GM18517 (cell line): ENCODE data around the gene LGALS8.
A peak's percentile ranks its signal among the peaks of the same experiment; 100 is the strongest.

Source experiments
- ATAC-seq: cut with Tn5 transposase; IDR thresholded peaks from one replicate; pipeline ENCODE4 v1.9.1; 2021; ENCODE audit warnings: mild to moderate bottlenecking, moderate library complexity; ENCODE audit not compliant: unreplicated experiment

The LGALS8 gene

DNA sequence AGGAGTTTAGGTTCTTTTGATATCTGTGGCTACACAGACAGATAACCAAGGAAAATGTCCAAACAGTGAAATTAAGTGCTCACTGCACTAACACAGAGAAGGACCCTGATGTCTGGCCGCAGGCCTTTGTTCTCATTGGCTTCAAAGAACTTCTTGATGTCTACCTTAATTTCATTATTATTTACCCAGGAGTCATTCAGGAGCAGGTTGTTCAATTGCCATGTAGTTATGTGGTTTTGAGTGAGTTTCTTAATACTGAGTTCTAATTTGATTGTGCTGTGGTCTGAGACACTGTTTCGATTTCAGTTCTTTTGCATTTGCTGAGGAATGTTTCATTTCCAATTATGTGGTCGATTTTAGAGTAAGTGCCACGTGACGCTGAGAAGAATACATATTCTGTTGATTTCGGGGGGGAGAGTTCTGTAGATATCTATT lies 15.2 kb upstream of the LGALS8 start:
- no peak for ATAC-seq

DNA sequence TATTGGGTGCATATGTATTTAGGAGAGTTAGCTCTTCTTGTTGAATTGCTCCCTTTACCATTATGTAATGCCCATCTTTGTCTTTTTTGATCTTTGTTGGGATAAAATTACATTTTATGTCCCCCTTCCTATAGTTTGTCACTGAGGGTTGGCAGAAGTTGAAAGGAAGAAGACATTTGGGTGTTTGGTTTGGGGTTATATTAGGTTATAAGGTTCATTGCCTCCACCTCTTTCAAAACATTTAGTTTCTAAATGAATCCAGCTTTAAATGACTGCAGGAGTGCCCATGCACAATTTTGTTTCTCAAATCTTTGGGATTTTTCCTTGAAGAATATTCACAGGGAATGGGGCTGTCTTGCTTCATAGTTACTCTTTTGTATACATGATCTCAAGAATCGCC lies 14.6 kb upstream of the LGALS8 start:
- ATAC-seq: no peak

DNA sequence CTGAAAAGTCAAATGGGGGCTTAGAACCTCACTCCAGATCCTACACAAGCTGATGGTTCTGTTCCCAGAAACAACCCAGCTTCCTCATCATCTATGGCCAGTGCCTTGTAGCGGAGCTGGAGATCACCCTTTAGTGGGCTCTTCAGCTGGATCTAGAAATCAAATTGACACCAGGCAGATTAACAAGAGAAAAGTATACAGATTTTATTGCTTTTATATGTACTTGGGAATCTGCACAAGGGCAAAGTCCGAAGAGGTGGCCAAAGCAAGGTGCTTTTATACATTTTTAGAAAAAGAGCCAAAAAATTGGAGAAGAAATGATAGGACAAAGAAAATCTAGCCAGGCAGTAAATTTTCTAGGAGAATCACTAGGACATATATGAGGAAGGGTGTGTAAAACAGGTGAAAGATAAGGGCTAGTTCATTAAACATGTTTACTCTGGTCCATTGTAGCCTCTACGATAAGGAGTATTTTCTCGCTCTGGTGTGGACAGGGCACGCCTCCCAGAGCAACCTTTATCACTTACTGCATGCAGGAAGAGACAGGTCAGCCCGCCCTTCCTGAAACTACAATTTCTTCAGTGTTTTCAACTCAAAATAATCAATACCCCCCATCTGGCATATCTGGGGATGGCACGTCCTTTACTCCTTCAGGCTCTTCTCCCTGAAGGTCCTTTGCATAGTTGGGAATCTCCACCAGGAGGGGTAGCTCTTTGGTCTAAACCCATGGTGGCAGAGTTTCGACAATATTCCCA lies 14.0 kb upstream of the LGALS8 start:
- no peak for ATAC-seq

DNA sequence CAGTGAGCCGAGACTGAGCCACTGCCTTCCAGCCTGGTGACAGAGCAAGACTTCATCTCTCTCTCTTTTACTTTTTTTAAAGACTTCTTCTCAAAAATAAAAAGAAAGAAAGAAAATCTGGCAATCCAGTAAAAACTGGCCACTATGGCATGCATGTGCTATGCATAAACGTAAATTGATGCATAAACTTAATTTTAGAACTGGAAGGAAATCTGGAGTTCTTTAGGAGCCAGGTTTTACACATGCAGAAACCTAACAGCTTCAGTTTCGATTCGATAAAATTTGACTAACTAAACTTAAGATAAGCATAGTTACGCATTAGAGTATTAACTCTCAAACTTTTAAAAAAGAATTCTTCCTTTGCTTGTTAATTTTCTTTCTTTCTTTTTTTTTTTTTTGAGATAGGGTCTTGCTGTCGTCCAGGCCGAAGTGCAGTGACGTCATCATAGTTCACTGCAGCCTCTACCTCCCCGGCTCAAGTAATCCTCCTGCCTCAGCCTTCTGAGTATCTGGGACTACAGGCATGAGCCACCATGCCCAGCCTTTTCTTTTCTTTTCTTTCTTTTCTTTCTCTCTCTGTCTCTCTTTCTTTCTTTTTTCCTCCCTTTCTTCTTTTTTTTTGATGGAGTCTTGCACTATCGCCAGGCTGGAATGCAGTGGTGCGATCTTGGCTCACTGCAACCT lies 11.9 kb upstream of the LGALS8 start:
- no peak for ATAC-seq

DNA sequence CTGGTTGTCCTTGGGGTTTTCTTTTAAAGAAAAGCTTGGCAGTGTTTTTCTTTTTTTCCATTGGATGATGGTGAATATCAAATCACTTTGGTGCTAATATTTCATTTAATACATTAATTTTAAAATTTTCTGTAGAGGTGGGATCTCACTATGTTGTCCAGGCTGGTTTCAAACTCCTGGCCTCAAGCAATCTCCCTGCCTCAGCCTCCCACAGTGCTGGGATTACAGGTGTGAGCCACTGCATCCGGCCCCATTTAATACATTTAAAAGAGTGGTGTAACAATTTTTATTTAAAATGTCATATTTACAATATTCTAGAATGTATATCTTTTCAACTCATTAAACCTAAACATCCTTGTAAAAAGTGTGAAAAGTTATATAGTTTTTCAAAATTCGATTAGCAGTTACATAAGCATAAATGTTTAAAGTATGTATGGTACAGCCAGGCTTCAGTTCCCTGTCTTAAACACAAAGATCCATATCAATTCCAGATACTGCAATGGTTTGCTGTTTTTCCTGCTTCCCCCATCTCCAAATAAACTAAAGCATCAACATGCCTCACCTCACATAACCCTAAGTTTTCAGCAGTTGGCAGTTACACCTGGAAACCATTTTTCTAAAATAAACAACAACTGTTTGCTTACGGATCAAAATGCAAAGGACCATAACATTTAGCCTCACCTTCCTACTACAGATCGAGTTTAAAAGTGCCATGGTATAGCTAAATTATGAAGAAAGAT lies 8.9 kb upstream of the LGALS8 start:
- no peak for ATAC-seq

DNA sequence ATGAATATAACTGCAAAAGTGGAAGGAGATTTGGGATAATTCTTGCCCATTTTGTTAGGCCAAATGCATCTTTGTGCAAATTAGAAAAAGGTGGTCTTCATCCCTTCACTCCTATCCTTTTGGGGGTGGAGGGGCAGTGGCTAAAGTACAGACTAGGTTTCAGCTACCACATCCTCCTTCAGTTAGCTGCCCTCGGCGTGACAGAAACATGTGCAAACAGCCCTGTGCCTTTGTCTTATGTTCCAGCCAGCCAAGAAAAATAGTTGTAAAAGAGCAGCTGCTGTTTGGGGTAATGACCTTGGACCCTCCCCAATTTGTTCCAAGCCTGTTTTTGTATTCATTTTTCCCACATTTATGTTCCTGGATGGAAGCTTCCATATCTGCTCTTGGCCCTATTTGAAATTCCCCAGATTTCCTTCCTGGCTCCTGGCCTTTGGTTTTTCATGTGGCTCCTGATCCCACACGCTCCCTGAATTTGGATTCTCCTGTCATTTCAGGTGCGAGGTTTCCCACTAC lies 8.3 kb upstream of the LGALS8 start:
- ATAC-seq: no peak

DNA sequence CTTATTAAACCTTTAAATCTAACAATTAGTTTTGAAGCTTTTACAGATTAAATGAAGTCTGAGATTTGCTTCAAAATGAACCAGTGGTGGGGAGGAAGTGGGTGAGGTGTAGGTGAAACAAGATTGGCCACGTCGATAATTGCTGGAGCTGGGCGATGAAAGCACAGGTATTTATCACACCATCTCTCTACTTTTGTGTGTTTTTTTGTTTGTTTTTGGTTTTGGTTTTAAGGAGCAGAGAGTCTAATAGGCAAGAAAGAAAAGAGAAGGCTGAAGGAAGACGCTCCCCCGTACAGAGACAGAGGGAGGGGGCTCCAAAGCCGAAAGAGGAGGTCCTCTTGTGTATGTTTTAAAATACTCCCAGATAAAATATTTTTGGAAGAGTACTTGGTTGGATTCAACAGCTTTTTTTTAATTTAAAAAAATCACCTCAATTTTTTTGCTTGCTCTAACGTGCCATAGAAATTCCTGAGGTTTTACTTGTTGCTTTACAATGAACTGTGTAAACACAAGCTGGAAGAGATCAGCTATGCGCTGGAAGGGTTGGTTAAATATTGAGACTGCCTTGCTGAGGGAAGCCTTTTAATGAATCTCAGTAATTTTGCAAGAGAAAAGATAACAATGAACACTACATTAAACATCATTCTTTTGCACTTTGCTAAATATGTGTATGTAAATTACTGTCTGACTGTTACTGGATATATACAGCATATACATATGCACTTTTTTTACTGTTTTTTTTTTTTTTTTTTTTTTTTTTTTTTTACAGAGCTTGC lies 6.7 kb upstream of the LGALS8 start:
- no peak for ATAC-seq

DNA sequence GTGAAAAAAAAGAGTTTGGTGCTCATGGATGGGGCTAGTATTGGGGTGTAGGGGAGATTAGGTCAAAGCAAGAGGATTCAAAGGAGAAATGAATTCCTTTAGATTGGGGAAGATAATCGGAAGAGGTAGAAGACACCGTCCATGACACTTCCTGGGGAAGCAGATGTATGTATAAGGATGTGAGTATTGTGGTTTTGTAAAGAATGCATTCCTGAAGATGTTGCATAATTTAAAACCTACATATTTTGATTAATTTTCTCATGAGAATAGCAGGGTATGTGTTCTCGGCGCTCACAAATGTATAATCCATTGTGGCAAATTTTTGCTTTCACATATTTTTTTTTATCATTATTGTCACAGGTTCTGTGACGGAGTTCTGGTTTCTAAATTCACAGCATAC lies 5.5 kb upstream of the LGALS8 start:
- ATAC-seq: no peak

DNA sequence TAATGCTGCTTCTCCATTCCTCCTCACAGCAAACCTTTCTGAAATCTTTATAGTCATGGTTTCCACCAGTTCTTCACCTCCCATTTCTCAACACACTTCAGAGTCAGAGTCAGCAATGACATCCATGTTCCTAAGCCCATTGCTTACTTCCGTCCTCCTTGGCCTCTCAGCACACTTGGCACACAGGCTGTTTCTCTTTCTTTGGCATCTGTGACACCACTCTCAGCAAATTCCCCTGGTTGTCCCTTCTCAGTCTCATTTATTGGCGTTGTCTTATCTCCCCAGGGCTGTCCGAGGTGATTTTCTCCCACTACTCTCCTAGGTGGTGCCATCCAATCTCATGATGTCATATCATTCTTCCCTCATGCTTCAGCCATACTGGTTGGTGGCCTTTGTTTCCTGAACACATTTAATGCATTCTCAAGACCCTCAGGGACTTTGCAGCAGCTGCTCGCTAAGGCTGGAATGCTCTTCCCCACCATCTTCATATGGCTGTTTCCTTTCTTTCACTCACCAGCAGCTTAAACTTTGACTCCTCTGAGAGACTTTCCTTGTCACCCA lies 3.3 kb upstream of the LGALS8 start:
- ATAC-seq: no peak

DNA sequence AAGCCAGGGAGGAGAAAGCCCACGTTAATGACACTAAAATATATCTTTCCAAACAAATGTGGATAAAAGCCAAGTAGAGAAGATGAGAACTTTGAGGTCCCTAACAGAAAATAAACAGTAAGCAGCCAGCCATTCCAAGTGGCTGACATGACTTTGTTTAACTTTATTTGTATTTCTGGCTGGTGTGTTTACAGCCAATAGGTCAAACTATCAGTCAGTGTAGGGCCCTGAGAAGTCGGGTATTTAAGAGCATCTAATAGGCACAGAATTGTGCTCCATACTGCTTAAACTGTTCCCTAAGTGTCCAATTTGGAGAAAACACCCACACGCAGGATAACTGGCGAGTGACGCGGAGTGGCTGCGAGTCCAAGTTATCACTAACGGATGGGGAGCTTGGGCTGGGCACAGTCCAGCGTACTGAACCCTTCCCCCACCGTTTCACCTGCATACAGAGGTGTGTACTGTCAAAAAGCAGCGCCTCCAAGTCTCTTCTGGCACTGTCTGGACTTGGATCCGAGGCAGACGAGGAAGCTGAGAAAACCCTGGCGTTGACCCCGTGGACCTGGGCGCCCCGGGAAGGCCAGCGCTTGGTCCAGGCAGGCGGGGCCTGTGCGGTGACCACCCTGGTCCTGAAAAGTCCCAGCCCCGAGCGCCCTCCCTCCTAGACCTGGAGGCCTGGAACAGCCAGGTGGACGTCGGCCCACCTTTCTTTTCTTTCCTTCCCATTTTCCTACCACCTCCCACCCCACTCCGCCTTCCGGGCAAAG lies 662 bp upstream of the LGALS8 start:
- no peak for ATAC-seq

DNA sequence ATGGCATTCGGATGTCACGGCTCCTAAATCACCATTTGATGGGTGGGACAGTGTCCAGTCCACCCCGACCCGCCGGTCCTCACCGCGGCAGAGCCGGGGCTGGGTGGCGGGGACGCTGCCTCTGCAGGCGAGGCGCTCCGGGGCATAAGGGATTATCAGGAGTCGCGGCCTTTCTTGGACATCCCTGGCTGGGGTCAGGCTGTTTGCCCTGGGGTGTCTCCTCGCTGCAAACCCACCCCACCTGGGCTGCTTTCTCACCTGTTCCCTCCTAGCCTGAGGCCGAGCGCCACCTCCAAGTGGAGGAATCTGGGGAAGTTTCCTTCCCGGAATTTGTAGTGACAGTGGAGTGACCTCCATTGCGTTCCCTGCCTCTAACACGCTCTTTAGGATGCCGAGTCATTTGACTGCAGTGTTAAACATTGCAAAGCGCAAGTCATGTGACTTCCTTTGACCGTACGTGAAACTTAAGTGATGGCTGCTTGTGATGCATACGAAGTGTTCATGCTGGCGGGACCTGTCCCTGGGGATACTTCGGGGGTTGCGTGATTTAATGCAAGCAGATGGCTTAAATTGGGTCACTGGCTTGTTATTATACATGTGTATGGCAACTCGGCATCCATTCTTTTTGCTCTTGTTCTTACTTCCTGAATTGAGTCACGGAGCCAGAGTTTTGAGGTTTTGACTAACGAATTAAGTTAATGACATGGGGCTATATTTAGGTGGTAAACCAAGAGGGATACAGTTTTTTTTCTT lies 536 bp downstream of the LGALS8 start:
- ATAC-seq: peak; percentile 96

DNA sequence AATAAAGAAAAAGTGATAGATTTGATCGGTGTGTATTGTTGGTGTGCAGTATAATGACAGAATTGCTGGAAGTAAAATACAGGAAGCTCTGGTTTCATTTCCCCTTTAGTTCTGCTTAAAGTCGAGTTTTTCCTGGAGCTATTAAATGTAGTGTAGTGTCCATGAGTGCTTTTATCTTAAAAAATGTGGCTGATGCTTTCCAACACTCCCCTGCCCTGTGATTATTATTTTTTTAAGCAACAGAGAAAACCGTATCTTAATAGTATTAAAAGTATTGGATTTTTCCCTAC lies 1.1 kb downstream of the LGALS8 start:
- ATAC-seq: no peak

DNA sequence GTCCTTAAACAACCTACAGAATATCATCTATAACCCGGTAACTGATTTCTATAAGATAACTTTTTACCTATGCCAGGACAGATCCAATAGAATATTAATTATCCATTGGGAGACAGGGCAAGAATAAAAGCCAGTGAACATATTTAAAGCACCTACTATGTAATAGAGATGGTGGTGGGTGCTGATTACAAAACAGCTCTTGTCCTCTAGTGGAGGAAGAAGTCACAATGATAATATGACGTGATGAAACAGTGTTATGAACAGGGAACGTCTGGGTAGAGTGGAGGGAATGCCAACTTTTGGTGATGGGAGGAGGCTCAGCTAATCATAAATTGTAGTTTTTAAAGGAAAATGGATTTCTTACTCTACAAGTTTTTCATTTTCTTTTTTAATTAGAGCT lies 2.3 kb downstream of the LGALS8 start:
- ATAC-seq: no peak

DNA sequence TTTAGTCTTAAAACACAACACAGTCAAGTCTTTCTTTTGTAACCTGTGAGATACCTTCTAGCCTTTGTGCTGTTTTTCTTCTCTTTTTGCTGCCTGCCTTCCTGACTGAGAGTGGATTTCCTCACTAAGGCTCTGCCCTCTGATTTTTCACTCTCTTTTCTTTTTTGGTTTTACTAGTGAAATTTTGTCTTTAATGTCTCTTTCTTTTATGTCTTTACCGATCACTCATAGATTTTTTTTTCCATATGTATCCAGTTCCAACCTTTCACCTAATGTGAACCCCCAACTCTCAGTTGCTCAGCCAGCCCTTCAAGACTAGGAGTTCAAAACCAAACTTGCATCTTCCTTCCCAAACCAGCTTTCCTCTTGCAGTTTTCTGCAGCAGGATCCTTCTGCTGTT lies 6.5 kb downstream of the LGALS8 start:
- no peak for ATAC-seq

DNA sequence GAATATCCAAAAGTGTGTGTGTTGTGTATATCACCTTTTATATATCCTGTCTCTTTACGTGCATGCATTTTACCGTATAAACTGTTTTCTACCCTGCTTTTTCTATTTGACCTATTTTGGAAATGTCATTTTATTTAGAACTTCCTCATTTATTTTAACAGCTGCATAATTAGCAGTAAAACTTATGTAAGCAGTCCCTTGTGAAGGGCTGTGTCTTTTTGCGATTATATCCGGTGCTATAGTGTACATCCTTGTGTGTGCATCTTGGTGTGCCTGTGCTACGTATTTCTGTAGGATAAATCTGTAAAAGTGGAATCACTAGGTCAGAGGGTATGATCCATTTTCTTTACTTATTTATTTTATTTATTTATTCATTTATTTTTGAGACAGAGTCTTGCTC lies 7.2 kb downstream of the LGALS8 start:
- no peak for ATAC-seq

DNA sequence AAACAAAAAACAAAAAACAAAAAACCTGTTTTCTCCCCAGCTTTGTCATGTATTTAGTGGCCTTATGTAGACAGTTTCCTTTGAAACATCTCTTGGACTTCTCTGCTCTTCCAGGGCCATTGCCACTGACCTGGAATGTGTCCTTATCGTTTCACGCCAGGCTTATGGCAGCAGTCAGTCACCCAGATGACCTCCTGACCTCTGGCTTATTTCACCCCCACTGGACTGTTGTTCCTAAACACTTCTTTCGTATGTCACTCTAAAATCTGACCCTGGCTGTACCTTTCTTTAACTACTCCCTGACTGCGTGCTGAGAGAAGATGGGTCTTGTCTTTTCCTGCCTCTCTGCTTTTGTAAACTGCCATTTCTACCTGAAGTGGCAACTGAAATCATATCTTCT lies 9.1 kb downstream of the LGALS8 start:
- ATAC-seq: no peak

DNA sequence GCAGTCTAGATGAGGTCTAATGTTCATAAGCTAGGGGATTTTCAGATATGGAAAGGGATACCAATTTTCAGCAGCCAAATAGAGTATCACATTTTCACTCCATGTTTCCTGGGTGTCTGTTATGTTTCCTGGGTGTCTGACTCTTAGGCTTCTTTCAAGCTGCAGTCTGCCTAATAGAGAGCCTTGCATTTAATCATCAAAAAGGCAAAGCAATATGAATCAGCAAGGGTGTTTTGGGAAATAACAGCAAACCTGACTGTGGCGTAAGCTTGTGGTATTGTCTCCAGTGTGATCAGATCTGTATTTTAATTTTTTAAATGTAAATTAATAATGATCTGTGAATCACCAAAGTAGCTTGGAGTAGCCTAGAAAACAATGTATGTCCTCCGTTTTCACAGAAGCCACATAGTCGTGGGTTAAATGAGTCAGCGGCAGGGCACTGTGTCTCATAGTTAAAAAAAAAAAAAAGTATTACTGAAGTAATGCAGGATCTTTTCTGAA lies 10.4 kb downstream of the LGALS8 start:
- ATAC-seq: no peak

DNA sequence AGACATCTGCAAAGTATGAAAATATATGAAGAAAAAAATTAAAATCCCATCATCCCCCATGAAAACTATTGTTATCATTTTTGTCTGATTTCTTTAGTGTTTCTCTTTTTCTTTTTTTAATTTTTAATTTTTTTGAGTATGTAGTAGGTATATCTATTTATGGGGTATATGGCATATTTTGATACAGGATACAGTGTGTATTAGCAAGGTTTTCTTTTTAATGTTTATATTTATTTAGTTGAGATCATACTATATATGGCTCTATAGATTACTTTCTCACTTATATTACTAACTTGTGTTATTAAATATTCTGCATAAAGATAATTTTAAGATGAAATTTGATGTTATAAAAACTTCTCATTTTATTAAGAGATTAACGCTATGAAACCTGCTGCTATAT lies 11.4 kb downstream of the LGALS8 start:
- no peak for ATAC-seq

DNA sequence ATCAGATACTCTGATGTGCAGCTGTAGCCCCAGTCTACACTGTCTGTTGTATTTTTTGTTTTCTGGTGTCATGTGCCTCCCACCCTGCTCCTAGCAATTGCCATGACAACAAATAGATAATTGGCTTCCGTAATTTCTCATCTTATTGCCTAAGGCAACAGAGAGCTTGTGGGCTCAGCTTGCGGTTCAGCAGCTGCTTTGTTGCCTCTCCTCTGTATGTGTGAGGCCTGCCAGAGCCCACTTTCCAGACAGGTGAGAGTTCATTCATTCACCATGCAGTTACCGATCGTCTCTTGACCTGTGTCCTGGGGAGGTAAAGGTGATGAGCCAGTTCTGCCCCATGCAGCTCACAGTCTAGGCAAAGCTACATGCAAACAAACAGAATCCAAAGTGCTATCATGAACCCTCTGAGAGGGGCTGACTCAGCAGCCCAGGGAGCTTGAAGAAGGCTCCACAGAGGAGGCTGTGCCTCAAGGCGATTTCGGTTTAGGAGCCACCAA lies 11.9 kb downstream of the LGALS8 start:
- no peak for ATAC-seq
